ENCODE results near the gene ZNF133. TPM values are rescaled to one million over a fixed set of nuclear protein-coding genes. Genes with fewer than 3 reads are reported as not detected.
A peak's percentile ranks its signal among the peaks of the same experiment; 100 is the strongest.

Gene ZNF133
- total RNA-seq, 1 experiment from 2014 or later: 30.4 TPM

DNA sequence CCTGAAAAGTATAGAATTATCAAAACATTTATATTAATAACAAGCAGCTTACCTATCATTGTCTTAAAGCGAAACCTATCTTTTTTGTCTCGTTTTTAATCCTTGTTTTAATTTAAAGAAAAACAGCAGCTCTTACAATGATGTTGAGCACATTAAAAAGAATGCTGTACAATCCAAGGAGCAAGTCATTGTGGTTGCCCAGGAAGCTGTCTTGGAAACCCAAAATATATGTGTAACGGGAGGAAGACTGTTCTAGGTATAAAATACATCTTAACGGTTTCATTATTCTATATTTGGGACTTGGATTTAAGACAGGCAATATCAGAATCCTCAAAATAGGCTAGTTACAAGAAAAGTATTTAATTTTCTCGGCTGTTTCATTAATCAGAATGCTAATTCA is 21.7 kb downstream of the ZNF133 start:
- H3K27ac Mint-ChIP-seq (ENCODE audit: low read depth, unreplicated experiment): no peak overlapping the region
- no TSS peak for BruUV-seq (replicated peaks)
- peaks cover 29% of the 10 kb centered on the region for H3K4me1 Mint-ChIP-seq (ENCODE audit: insufficient read depth, unreplicated experiment)
- no peak for DNase-seq (ENCODE audit: unreplicated experiment)
- H3K9me3 Mint-ChIP-seq (ENCODE audit: unreplicated experiment): no peaks in the 10 kb centered on the region
- H3K4me3 Mint-ChIP-seq (ENCODE audit: unreplicated experiment): no peak overlapping the region
- H3K36me3 Mint-ChIP-seq (ENCODE audit: insufficient read depth, unreplicated experiment): peaks cover 9% of the 10 kb centered on the region
- intact Hi-C loops (cut with micrococcal nuclease): no loop called here
- ChIA-PET CTCF (interaction anchor here (1.0 to 1.6 kb wide), 5 partner anchors 10 to 362 kb away, joined by 3 to 4 read pairs (median 3); no protein-coding TSS in a partner anchor), POLR2A (interaction anchor here (1.2 to 5.8 kb wide), 4 partner anchors 19 to 187 kb away, joined by 3 to 41 read pairs (median 3); partner anchors contain the start of genes RBBP9 and ZNF133)
- TF ChIP-seq, protein P1, sequence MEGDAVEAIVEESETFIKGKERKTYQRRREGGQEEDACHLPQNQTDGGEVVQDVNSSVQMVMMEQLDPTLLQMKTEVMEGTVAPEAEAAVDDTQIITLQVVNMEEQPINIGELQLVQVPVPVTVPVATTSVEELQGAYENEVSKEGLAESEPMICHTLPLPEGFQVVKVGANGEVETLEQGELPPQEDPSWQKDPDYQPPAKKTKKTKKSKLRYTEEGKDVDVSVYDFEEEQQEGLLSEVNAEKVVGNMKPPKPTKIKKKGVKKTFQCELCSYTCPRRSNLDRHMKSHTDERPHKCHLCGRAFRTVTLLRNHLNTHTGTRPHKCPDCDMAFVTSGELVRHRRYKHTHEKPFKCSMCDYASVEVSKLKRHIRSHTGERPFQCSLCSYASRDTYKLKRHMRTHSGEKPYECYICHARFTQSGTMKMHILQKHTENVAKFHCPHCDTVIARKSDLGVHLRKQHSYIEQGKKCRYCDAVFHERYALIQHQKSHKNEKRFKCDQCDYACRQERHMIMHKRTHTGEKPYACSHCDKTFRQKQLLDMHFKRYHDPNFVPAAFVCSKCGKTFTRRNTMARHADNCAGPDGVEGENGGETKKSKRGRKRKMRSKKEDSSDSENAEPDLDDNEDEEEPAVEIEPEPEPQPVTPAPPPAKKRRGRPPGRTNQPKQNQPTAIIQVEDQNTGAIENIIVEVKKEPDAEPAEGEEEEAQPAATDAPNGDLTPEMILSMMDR (IDR thresholded peaks at IDR 0.05; ENCODE audit: unreplicated experiment): no peak
- no peaks in the 10 kb centered on the region for H3K27me3 Mint-ChIP-seq (ENCODE audit: insufficient read depth, unreplicated experiment)

DNA sequence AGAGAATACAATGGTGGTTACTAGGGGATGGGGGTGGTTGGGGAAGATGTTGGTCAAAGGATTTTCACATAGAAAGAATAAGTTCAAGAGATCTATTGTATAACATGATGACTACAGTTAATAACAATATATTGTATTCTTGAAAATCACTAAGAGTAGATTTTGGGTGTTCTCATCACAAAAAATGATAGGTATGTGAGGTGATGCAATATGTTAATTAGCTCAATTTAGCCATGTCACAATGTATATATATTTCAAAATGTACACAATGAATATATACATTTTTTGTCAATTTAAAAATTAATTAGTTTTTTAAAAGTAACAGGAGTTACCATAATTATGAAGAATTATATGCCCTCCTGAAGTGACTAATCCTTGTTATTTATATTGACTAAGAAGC is 22.3 kb downstream of the ZNF133 start:
- POLR2A ChIA-PET: interaction anchor here (1.1 to 5.8 kb wide), 4 partner anchors 19 to 187 kb away, joined by 3 to 41 read pairs (median 4); partner anchors contain the start of genes RBBP9 and ZNF133
- no peaks in the 10 kb centered on the region for H3K9me3 Mint-ChIP-seq (ENCODE audit: unreplicated experiment)
- no peak overlapping the region for H3K27ac Mint-ChIP-seq (ENCODE audit: low read depth, unreplicated experiment)
- H3K27me3 Mint-ChIP-seq (ENCODE audit: insufficient read depth, unreplicated experiment): no peaks in the 10 kb centered on the region
- intact Hi-C loops (cut with micrococcal nuclease): no loop called here
- TF ChIP-seq, protein P1 (IDR thresholded peaks at IDR 0.05; ENCODE audit: unreplicated experiment): no peak
- no TSS peak for BruUV-seq (replicated peaks)
- H3K4me1 Mint-ChIP-seq (ENCODE audit: insufficient read depth, unreplicated experiment): peaks cover 34% of the 10 kb centered on the region
- H3K36me3 Mint-ChIP-seq (ENCODE audit: insufficient read depth, unreplicated experiment): peaks cover 14% of the 10 kb centered on the region
- H3K4me3 Mint-ChIP-seq (ENCODE audit: unreplicated experiment): no peak overlapping the region
- no peak for DNase-seq (ENCODE audit: unreplicated experiment)
- CTCF ChIA-PET: interaction anchor here (0.7 to 1.3 kb wide), 5 partner anchors 11 to 1353 kb away, joined by 3 to 4 read pairs (median 3); no protein-coding TSS in a partner anchor

DNA sequence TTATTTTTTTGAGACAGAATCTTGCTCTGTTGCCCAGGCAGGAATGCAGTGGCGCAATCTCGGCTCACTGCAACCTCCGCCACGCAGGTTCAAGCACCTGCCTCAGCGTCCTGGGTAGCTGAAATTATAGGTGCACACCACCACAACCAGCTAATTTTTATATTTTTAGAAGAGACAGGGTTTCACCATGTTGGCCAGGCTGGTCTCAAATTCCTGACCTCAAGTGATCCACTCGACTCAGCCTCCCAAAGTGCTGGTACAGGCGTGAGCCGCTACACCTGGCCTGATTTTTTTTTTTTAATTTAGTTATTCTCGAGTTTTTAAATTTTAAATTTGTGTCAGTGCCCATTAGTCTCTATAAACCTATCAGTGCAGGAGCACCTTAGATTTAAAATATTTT is 24.4 kb downstream of the ZNF133 start:
- no peak overlapping the region for H3K27ac Mint-ChIP-seq (ENCODE audit: low read depth, unreplicated experiment)
- BruUV-seq (replicated peaks): no TSS peak
- POLR2A ChIA-PET: interaction anchor here (0.6 to 5.8 kb wide), 5 partner anchors 16 to 195 kb away, joined by 3 to 41 read pairs (median 3); partner anchors contain the start of genes SEC23B and ZNF133
- TF ChIP-seq, protein P1 (IDR thresholded peaks at IDR 0.05; ENCODE audit: unreplicated experiment): no peak
- H3K4me3 Mint-ChIP-seq (ENCODE audit: unreplicated experiment): no peak overlapping the region
- peaks cover 25% of the 10 kb centered on the region for H3K36me3 Mint-ChIP-seq (ENCODE audit: insufficient read depth, unreplicated experiment)
- H3K9me3 Mint-ChIP-seq (ENCODE audit: unreplicated experiment): no peaks in the 10 kb centered on the region
- CTCF ChIA-PET: interaction anchor here (0.7 to 0.9 kb wide), 3 partner anchors 25 to 1544 kb away, joined by 3 read pairs; partner anchors contain the start of gene ZNF133
- DNase-seq (ENCODE audit: unreplicated experiment): no peak
- H3K4me1 Mint-ChIP-seq (ENCODE audit: insufficient read depth, unreplicated experiment): peaks cover 34% of the 10 kb centered on the region
- no peaks in the 10 kb centered on the region for H3K27me3 Mint-ChIP-seq (ENCODE audit: insufficient read depth, unreplicated experiment)
- intact Hi-C loops (cut with micrococcal nuclease): no loop called here

DNA sequence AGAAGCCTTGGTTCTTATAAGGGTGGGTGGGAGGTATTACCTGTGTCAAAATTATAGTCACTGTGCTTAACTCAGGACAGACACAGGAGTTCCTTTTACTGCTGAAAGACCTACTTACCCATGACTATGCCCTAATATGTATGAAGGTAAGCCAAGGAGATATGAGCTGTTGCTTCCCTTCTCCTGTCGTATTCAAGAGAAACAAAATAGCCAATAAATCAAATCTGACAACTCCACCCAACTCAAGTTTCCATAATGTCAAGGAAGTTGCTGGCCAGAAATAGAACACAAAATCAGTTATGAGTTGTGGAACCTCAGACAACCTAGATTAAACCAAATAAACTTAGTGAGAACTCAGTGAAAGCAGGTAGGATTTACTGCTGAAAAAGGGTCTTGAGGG is 25.1 kb downstream of the ZNF133 start:
- no peaks in the 10 kb centered on the region for H3K27me3 Mint-ChIP-seq (ENCODE audit: insufficient read depth, unreplicated experiment)
- no peak overlapping the region for H3K4me3 Mint-ChIP-seq (ENCODE audit: unreplicated experiment)
- intact Hi-C loops (cut with micrococcal nuclease): no loop called here
- peaks cover 25% of the 10 kb centered on the region for H3K36me3 Mint-ChIP-seq (ENCODE audit: insufficient read depth, unreplicated experiment)
- no peak for DNase-seq (ENCODE audit: unreplicated experiment)
- peak overlapping the region; percentile 87 for H3K27ac Mint-ChIP-seq (ENCODE audit: low read depth, unreplicated experiment)
- TF ChIP-seq, protein P1 (IDR thresholded peaks at IDR 0.05; ENCODE audit: unreplicated experiment): no peak
- no TSS peak for BruUV-seq (replicated peaks)
- H3K4me1 Mint-ChIP-seq (ENCODE audit: insufficient read depth, unreplicated experiment): peaks cover 34% of the 10 kb centered on the region
- no peaks in the 10 kb centered on the region for H3K9me3 Mint-ChIP-seq (ENCODE audit: unreplicated experiment)
- CTCF ChIA-PET: interaction anchor here (0.7 to 1.2 kb wide), 2 partner anchors 9 to 27 kb away, joined by 3 to 4 read pairs; no protein-coding TSS in a partner anchor
- POLR2A ChIA-PET: interaction anchor here (0.6 to 5.8 kb wide), 6 partner anchors 15 to 346 kb away, joined by 3 to 41 read pairs (median 4); partner anchors contain the start of gene ZNF133
